ENCODE results near the gene LAMC2.

DNA sequence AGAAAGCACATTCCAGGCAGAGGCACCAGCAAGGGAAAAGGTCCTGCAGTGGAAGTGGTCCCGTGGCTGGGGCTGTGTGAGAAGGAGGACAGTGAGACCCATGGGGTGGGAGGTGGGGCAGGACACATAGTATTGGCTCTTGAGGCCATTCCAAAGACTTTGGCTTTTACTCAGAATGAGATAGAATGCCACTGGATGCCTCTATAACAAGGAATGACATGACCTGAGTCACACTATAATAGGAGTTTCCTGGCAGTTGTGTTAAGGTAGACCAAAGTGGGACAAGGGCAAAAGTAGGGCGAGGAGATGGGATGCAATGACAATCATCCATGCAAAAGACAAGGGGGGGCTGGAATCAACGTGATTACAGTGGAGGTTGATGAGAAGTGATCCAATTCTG, 24.7 kb upstream of the LAMC2 start:
- TF ChIP-seq NR1H2 (CRISPR knock-in tag; IDR thresholded peaks at IDR 0.05), result no peak
- TF ChIP-seq ZNF175 (CRISPR knock-in tag; IDR thresholded peaks at IDR 0.05; ENCODE audit: low read depth), result no peak
- TF ChIP-seq RBM22 (IDR thresholded peaks at IDR 0.05; ENCODE audit: low read depth, low read length, poor library complexity, severe bottlenecking), result no peak
- TF ChIP-seq MAFG (tag; conservative IDR thresholded peaks at IDR 0.05), result no peak
- TF ChIP-seq SMARCC2 (IDR thresholded peaks at IDR 0.05; ENCODE audit: low read depth), result no peak
